Ishikawa (cell line): Measurements from ENCODE around the gene GDPD1.

Experiments
- CEBPB ChIP-seq: IDR thresholded peaks from 2 replicates; pipeline ENCODE4 v1.6.1; 2012
- CREB1 ChIP-seq: IDR thresholded peaks from 2 replicates; pipeline ENCODE4 v1.6.1; 2012; ENCODE audit warnings: low read depth
- EP300 ChIP-seq: IDR thresholded peaks from 2 replicates; pipeline ENCODE4 v1.6.1; 2012; ENCODE audit warnings: borderline replicate concordance
- FOXM1 ChIP-seq: IDR thresholded peaks from 2 replicates; pipeline ENCODE4 v1.6.1; 2012; ENCODE audit warnings: low read depth, borderline replicate concordance
- NFIC ChIP-seq: IDR thresholded peaks from 2 replicates; pipeline ENCODE4 v1.6.1; 2012
- RAD21 ChIP-seq: IDR thresholded peaks from 2 replicates; pipeline ENCODE4 v1.6.1; 2012; ENCODE audit warnings: low read depth
- TAF1 ChIP-seq: IDR thresholded peaks from 2 replicates; pipeline ENCODE4 v1.6.1; 2012; ENCODE audit warnings: low read depth, mild to moderate bottlenecking
- TCF12 ChIP-seq: IDR thresholded peaks from 2 replicates; pipeline ENCODE4 v1.6.1; 2012; ENCODE audit warnings: low read depth
- TEAD4 ChIP-seq: IDR thresholded peaks from 2 replicates; pipeline ENCODE4 v1.6.1; 2012
- YY1 ChIP-seq: IDR thresholded peaks from 2 replicates; pipeline ENCODE4 v1.6.1; 2012; ENCODE audit warnings: low read depth
- ZBTB7A ChIP-seq: IDR thresholded peaks from 2 replicates; pipeline ENCODE4 v1.6.1; 2012; ENCODE audit warnings: low read depth
- TF ChIP-seq, protein P1 (sequence below): IDR thresholded peaks from 2 replicates; pipeline ENCODE4 v1.6.1; 2012; ENCODE audit warnings: low read depth, mild to moderate bottlenecking
- TF ChIP-seq, protein P2 (sequence below): IDR thresholded peaks from 2 replicates; pipeline ENCODE4 v1.6.1; 2012
- TF ChIP-seq, protein P3 (sequence below): IDR thresholded peaks from 2 replicates; pipeline ENCODE4 v1.6.1; 2012

DNA sequence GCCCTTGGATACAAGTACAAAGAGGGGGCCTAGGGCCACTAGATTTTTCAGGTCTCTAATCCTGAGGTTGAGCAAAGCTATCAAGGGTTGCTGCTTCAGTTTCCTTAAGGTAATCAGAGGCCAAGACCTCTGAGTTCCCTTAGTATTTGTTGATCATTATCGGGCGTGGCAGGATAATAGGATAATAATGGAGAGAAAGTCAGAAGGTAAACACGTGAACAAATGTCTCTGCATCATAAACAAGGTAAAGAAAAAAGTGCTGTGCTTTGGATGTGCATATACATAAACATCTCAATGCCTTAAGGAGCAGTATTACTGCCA, 69.6 kb downstream of the GDPD1 start:
- no peak for TF ChIP-seq RAD21
- TF ChIP-seq CEBPB, result no peak
- TF ChIP-seq TAF1, result no peak
- no peak for TF ChIP-seq CREB1
- no peak for TF ChIP-seq EP300
- TF ChIP-seq ZBTB7A, result no peak
- TF ChIP-seq, protein P1, sequence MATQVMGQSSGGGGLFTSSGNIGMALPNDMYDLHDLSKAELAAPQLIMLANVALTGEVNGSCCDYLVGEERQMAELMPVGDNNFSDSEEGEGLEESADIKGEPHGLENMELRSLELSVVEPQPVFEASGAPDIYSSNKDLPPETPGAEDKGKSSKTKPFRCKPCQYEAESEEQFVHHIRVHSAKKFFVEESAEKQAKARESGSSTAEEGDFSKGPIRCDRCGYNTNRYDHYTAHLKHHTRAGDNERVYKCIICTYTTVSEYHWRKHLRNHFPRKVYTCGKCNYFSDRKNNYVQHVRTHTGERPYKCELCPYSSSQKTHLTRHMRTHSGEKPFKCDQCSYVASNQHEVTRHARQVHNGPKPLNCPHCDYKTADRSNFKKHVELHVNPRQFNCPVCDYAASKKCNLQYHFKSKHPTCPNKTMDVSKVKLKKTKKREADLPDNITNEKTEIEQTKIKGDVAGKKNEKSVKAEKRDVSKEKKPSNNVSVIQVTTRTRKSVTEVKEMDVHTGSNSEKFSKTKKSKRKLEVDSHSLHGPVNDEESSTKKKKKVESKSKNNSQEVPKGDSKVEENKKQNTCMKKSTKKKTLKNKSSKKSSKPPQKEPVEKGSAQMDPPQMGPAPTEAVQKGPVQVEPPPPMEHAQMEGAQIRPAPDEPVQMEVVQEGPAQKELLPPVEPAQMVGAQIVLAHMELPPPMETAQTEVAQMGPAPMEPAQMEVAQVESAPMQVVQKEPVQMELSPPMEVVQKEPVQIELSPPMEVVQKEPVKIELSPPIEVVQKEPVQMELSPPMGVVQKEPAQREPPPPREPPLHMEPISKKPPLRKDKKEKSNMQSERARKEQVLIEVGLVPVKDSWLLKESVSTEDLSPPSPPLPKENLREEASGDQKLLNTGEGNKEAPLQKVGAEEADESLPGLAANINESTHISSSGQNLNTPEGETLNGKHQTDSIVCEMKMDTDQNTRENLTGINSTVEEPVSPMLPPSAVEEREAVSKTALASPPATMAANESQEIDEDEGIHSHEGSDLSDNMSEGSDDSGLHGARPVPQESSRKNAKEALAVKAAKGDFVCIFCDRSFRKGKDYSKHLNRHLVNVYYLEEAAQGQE, result no peak
- TF ChIP-seq, protein P2, sequence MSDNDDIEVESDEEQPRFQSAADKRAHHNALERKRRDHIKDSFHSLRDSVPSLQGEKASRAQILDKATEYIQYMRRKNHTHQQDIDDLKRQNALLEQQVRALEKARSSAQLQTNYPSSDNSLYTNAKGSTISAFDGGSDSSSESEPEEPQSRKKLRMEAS, result no peak
- no peak for TF ChIP-seq YY1
- TF ChIP-seq, protein P3, sequence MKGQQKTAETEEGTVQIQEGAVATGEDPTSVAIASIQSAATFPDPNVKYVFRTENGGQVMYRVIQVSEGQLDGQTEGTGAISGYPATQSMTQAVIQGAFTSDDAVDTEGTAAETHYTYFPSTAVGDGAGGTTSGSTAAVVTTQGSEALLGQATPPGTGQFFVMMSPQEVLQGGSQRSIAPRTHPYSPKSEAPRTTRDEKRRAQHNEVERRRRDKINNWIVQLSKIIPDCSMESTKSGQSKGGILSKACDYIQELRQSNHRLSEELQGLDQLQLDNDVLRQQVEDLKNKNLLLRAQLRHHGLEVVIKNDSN, result no peak
- TF ChIP-seq TEAD4, result no peak
- TF ChIP-seq FOXM1, result no peak
- TF ChIP-seq NFIC, result no peak
- TF ChIP-seq TCF12, result no peak
